Measurements from ENCODE around the gene TAF1. TPM values are rescaled to one million over a fixed set of nuclear protein-coding genes. Genes with fewer than 3 reads are reported as not detected.
"Not testable (repeated sequence)": the region's sequence is repeated elsewhere in the genome, so short reads cannot be mapped to it uniquely, and the experiment has no call there.

Gene TAF1
- total and polyA plus RNA-seq, 10 of the 15 experiments (the other 5 are each of a cell fraction or from before 2014, with no cell fraction given) = 4.1 to 24.2 (median 17.2) TPM

DNA sequence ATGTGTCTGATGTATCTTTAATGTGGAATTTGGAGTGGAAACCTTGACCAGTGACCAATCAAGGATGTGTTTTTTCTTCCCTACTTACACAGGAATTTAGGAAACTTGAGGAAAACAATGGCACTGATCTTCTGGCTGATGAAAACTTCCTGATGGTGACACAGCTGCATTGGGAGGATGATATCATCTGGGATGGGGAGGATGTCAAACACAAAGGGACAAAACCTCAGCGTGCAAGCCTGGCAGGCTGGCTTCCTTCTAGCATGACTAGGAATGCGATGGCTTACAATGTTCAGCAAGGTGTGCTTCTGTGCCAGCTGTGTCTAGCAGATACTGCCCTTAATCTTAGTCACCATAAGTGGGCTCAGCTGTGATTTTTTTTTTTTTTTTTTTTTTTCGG is 12.6 kb downstream of the TAF1 start (continued):
- TF ChIP-seq, protein P1, sequence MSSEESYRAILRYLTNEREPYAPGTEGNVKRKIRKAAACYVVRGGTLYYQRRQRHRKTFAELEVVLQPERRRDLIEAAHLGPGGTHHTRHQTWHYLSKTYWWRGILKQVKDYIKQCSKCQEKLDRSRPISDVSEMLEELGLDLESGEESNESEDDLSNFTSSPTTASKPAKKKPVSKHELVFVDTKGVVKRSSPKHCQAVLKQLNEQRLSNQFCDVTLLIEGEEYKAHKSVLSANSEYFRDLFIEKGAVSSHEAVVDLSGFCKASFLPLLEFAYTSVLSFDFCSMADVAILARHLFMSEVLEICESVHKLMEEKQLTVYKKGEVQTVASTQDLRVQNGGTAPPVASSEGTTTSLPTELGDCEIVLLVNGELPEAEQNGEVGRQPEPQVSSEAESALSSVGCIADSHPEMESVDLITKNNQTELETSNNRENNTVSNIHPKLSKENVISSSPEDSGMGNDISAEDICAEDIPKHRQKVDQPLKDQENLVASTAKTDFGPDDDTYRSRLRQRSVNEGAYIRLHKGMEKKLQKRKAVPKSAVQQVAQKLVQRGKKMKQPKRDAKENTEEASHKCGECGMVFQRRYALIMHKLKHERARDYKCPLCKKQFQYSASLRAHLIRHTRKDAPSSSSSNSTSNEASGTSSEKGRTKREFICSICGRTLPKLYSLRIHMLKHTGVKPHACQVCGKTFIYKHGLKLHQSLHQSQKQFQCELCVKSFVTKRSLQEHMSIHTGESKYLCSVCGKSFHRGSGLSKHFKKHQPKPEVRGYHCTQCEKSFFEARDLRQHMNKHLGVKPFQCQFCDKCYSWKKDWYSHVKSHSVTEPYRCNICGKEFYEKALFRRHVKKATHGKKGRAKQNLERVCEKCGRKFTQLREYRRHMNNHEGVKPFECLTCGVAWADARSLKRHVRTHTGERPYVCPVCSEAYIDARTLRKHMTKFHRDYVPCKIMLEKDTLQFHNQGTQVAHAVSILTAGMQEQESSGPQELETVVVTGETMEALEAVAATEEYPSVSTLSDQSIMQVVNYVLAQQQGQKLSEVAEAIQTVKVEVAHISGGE (CRISPR knock-in tag; IDR thresholded peaks at IDR 0.05) = no peak

DNA sequence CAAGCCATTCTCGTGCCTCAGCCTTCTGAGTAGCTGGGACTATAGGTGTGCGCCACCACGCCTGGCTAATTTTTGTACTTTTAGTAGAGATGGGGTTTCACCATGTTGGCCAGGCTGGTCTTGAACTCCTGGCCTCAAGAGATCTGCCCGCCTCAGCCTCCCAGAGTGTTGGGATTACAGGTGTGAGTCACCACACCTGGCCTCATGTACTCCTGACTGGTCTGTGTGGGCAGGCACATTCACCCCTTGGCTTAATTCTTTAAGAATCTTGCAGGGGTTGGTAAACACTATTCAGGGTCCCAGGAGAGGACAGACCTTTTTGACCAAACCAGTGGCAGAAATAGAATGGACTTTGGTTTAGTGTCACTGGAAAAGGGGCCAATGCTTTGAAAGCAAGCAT is 25.6 kb downstream of the TAF1 start:
- BruUV-seq (replicated peaks); RAD21 ChIA-PET (ENCODE audit: unreplicated experiment); POLR2A ChIA-PET; H2AFZ ChIP-seq (ENCODE audit: control insufficient read depth, low read depth, low read length); H3K79me2 ChIP-seq (ENCODE audit: control insufficient read depth, insufficient read depth, low read length); H3K4me1 ChIP-seq (ENCODE audit: control insufficient read depth, insufficient read depth, low read length); FAIRE-seq; H3K4me2 ChIP-seq (ENCODE audit: control insufficient read depth, insufficient read depth); H3K4me3 ChIP-seq; H3K27me3 ChIP-seq (replicated peaks in 1 of 2; ENCODE audit: control insufficient read depth in 2 of 2, insufficient read depth in 2 of 2, low read length in 1 of 2); H3K9ac ChIP-seq (ENCODE audit: control insufficient read depth, insufficient read depth, low read length); ATAC-seq; H4K20me1 ChIP-seq (ENCODE audit: control insufficient read depth, insufficient read depth); H3K9me3 ChIP-seq (replicated peaks; ENCODE audit: control insufficient read depth, insufficient read depth, low read length); intact Hi-C loops (cut with micrococcal nuclease; ENCODE audit: unreplicated experiment); SMC1A ChIA-PET (ENCODE audit: uncharacterized antibody, unreplicated experiment); CTCF ChIA-PET; H3K27ac ChIP-seq (ENCODE audit: control insufficient read depth, insufficient read depth); H3K36me3 ChIP-seq (ENCODE audit: control insufficient read depth in 2 of 2, insufficient read depth in 2 of 2, low read length in 1 of 2); in situ Hi-C loops (cut with MboI); DNase-seq (ENCODE audit: low read depth, low spot score): not testable (repeated sequence)
- 66% methylated on average over 4 of the region's 4 CpGs for WGBS (ENCODE audit: insufficient coverage, insufficient replicate concordance, low lambda C conversion rate, missing lambda C conversion rate)

DNA sequence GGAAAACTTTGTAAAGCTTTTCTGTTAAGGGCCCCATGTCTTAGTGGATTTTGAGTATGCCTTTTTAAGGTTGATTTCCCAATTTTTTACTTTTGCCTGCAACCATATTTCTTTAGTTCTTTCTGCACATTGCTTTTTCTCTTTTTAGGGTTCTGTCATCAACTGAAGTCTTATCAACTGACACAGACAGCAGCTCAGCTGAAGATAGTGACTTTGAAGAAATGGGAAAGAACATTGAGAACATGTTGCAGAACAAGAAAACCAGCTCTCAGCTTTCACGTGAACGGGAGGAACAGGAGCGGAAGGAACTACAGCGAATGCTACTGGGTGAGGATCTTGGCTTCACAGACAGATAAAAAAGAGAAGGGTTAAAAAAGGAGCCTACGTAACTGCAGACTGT is 27.8 kb downstream of the TAF1 start:
- Histone ChIP-seq H3K4me2 (ENCODE audit: control insufficient read depth, insufficient read depth) (no peak overlapping the region), H3K4me1 (ENCODE audit: control insufficient read depth, insufficient read depth, low read length) (no peaks in the 10 kb centered on the region), H4K20me1 (ENCODE audit: control insufficient read depth, insufficient read depth) (no peaks in the 10 kb centered on the region), H2AFZ (ENCODE audit: control insufficient read depth, low read depth, low read length) (no peak overlapping the region), H3K9ac (ENCODE audit: control insufficient read depth, insufficient read depth, low read length) (no peak overlapping the region), H3K9me3 (replicated peaks; ENCODE audit: control insufficient read depth, insufficient read depth, low read length) (no peaks in the 10 kb centered on the region), H3K4me3 (no peak overlapping the region), H3K27me3 (replicated peaks in 1 of 2; ENCODE audit: control insufficient read depth in 2 of 2, insufficient read depth in 2 of 2, low read length in 1 of 2) (no peaks in the 10 kb centered on the region), H3K27ac (ENCODE audit: control insufficient read depth, insufficient read depth) (no peak overlapping the region), H3K36me3 (ENCODE audit: control insufficient read depth in 2 of 2, insufficient read depth in 2 of 2, low read length in 1 of 2) (peaks cover 2 to 7% of the 10 kb centered on the region in 2 experiments; a peak in 2 of 4 replicates), H3K79me2 (ENCODE audit: control insufficient read depth, insufficient read depth, low read length) (no peaks in the 10 kb centered on the region)
- ChIA-PET CTCF (no interaction called here), POLR2A (interaction anchor here (0.6 kb wide), 1 partner anchor 99 kb away, joined by 3 read pairs; no protein-coding TSS in a partner anchor), RAD21 (ENCODE audit: unreplicated experiment) (no interaction called here), SMC1A (ENCODE audit: uncharacterized antibody, unreplicated experiment) (no interaction called here)
- WGBS (ENCODE audit: insufficient coverage, insufficient replicate concordance, low lambda C conversion rate, missing lambda C conversion rate) = 70% methylated on average over 5 of the region's 5 CpGs
- ATAC-seq = no peak
- DNase-seq (ENCODE audit: low read depth, low spot score) = no peak
- BruUV-seq (replicated peaks) = no TSS peak
- in situ Hi-C loops (cut with MboI) (no loop called here), intact Hi-C loops (cut with micrococcal nuclease; ENCODE audit: unreplicated experiment) (no loop called here)
- FAIRE-seq = no peak
- no peak for TF ChIP-seq GABPA (IDR thresholded peaks at IDR 0.05; ENCODE audit: low read depth)
- TF ChIP-seq, protein P2, sequence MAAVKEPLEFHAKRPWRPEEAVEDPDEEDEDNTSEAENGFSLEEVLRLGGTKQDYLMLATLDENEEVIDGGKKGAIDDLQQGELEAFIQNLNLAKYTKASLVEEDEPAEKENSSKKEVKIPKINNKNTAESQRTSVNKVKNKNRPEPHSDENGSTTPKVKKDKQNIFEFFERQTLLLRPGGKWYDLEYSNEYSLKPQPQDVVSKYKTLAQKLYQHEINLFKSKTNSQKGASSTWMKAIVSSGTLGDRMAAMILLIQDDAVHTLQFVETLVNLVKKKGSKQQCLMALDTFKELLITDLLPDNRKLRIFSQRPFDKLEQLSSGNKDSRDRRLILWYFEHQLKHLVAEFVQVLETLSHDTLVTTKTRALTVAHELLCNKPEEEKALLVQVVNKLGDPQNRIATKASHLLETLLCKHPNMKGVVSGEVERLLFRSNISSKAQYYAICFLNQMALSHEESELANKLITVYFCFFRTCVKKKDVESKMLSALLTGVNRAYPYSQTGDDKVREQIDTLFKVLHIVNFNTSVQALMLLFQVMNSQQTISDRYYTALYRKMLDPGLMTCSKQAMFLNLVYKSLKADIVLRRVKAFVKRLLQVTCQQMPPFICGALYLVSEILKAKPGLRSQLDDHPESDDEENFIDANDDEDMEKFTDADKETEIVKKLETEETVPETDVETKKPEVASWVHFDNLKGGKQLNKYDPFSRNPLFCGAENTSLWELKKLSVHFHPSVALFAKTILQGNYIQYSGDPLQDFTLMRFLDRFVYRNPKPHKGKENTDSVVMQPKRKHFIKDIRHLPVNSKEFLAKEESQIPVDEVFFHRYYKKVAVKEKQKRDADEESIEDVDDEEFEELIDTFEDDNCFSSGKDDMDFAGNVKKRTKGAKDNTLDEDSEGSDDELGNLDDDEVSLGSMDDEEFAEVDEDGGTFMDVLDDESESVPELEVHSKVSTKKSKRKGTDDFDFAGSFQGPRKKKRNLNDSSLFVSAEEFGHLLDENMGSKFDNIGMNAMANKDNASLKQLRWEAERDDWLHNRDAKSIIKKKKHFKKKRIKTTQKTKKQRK (IDR thresholded peaks at IDR 0.05; ENCODE audit: low read depth, low read length) = no peak

Data from GM12878 (cell line).